NCI-H82 treated with DMSO at 0.1 percent for 48 hours (cell line): Measurements from ENCODE around the gene BMP2.

Experiments used
- DNase-seq: peaks from one replicate; lab custom pipeline; 2025; ENCODE audit not compliant: unreplicated experiment; lab: John Stamatoyannopoulos, UW

Gene BMP2

GRCh38 chr20:6767126-6767535 is 355 bp upstream of the BMP2 start:
- no peak for DNase-seq

- no peak for DNase-seq
Measured at GRCh38 chr20:6768228-6769140, 998 bp downstream of the BMP2 start.

- DNase-seq = no peak
Measured at GRCh38 chr20:6769903-6770785, 2.7 kb downstream of the BMP2 start.

- DNase-seq = no peak
Measured at GRCh38 chr20:6770786-6771100, 3.3 kb downstream of the BMP2 start.

- DNase-seq = peak; percentile 1
Measured at GRCh38 chr20:6780433-6781190, 13.1 kb downstream of the BMP2 start.

- no peak for DNase-seq
Measured at GRCh38 chr20:6783752-6784151, 16.3 kb downstream of the BMP2 start.

- DNase-seq = no peak
Measured at GRCh38 chr20:6784210-6784631, 16.7 kb downstream of the BMP2 start.

GRCh38 chr20:6784767-6785166 is 17.3 kb downstream of the BMP2 start:
- DNase-seq = no peak

- no peak for DNase-seq
Measured at GRCh38 chr20:6786548-6786947, 19.1 kb downstream of the BMP2 start.

- DNase-seq = no peak
Measured at GRCh38 chr20:6792789-6793188, 25.3 kb downstream of the BMP2 start.

GRCh38 chr20:6802227-6802626 is 34.7 kb downstream of the BMP2 start:
- no peak for DNase-seq

GRCh38 chr20:6806275-6806674 is 38.8 kb downstream of the BMP2 start:
- DNase-seq = no peak

- no peak for DNase-seq
Measured at GRCh38 chr20:6811262-6812035, 44.0 kb downstream of the BMP2 start.

- no peak for DNase-seq
Measured at GRCh38 chr20:6812530-6812929, 45.0 kb downstream of the BMP2 start.

GRCh38 chr20:6814945-6815344 is 47.5 kb downstream of the BMP2 start:
- no peak for DNase-seq

GRCh38 chr20:6818033-6818808 is 50.7 kb downstream of the BMP2 start:
- DNase-seq = no peak

GRCh38 chr20:6819599-6819998 is 52.1 kb downstream of the BMP2 start:
- no peak for DNase-seq

GRCh38 chr20:6824401-6824800 is 56.9 kb downstream of the BMP2 start:
- DNase-seq = no peak

- no peak for DNase-seq
Measured at GRCh38 chr20:6827472-6827871, 60.0 kb downstream of the BMP2 start.
